GM12865 (cell line): Measurements from ENCODE around the gene CSKMT.
"Not testable (repeated sequence)": the region's sequence is repeated elsewhere in the genome, so short reads cannot be mapped to it uniquely, and the experiment has no call there.

Source experiments
- DNase-seq: peaks from one replicate; pipeline ENCODE4 v3.0.0; 2010; ENCODE audit warnings: low read depth
- H3K4me3 ChIP-seq: 2 replicates; pipeline ENCODE4 v1.5.1; 2011; ENCODE audit warnings: mild to moderate bottlenecking, low read depth, low read length, control low read depth
- TF ChIP-seq, protein P1 (sequence below): IDR thresholded peaks from 2 replicates; pipeline ENCODE4 v1.5.1; 2011; ENCODE audit warnings: low read length, control low read depth, low read depth, inconsistent platforms; ENCODE audit not compliant: insufficient read depth; ENCODE audit errors: missing control alignments

The CSKMT gene, protein sequence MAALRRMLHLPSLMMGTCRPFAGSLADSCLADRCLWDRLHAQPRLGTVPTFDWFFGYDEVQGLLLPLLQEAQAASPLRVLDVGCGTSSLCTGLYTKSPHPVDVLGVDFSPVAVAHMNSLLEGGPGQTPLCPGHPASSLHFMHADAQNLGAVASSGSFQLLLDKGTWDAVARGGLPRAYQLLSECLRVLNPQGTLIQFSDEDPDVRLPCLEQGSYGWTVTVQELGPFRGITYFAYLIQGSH

DNA sequence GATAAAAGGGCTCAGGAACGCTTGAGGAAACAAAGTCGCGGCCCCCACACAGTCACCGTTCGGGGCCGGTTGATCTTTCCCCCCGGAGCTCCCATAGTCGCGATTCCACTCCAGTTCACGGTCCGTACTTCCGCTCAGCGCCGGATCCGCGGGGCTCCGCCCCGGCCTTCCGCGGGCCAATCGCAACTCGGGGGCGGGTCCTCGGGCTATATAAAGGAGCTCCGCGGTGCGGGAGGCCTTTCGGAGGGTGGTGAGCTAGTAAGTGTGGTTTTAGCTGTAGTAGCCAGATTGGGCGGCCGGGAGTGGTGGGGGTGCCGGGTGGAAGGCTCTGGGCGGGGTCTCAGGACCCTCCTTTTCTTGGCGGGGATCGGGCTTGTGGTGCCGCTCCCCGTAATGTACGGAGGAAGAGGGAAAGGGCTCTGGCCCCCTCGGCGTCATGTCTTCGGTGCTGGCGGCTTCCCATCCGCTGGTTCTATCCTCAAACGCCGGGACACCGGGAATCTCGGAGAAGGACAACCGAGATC lies at the start of gene CSKMT, which contains the start of gene C11orf98:
Gene CSKMT, plus strand, starts transcription at position 238 of the 524 bp plus-strand sequence. CDS start 568 bp downstream, outside the sequence.
Gene C11orf98, minus strand, starts transcription at position 136 of the 524 bp plus-strand sequence. Its CDS starts 41 bp downstream, at position 95.
- DNase-seq = peak; percentile 97
- TF ChIP-seq, protein P1, sequence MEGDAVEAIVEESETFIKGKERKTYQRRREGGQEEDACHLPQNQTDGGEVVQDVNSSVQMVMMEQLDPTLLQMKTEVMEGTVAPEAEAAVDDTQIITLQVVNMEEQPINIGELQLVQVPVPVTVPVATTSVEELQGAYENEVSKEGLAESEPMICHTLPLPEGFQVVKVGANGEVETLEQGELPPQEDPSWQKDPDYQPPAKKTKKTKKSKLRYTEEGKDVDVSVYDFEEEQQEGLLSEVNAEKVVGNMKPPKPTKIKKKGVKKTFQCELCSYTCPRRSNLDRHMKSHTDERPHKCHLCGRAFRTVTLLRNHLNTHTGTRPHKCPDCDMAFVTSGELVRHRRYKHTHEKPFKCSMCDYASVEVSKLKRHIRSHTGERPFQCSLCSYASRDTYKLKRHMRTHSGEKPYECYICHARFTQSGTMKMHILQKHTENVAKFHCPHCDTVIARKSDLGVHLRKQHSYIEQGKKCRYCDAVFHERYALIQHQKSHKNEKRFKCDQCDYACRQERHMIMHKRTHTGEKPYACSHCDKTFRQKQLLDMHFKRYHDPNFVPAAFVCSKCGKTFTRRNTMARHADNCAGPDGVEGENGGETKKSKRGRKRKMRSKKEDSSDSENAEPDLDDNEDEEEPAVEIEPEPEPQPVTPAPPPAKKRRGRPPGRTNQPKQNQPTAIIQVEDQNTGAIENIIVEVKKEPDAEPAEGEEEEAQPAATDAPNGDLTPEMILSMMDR = no peak

DNA sequence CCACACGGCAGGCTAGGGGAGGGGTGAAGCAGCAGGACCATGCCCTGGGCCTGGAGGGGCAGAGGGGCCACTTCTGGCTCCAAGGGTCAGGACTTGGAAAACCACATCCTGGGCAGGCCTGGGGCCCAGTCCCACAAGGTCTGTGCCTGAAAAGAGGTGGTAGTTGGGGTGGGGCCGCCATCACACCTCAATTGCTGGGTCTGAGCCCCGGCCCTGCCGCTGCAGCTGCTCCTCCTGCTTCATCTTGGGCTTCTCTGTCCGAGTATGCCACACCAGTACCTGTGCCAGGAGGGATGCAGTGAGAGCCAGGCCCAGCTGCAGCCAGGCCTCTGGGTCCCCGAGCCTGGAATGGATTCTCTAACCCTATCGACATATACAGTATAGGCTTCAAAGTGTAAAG lies 49.6 kb upstream of the CSKMT start:
- DNase-seq = no peak
- H3K4me3 ChIP-seq = no peak overlapping the region
- TF ChIP-seq, protein P1 = no peak

More for the DNA sequence above, at the start of gene CSKMT, which contains the start of gene C11orf98:
- H3K4me3 ChIP-seq = peak within 1 kb of the TSS; percentile 94

DNA sequence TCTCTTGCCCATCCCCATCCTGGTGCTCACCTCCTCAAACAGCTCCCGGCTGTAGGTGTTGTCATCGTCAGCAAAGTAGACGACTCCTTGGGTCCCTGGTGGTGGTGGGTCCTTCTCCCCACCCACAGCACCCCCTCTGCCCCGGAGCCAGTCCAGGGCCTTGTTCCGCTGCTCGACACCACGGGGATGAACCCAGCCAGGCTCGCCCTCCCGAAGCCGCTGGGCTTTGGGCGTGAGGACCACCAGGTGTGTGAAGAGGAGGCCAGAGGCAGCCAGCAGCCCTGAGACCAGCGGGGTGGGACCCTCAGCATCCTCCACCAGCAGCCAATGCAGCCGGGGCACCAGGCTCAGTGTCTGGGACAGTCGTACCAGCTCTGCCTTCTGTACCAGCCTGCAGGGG lies 48.2 kb upstream of the CSKMT start:
- not testable (repeated sequence) for DNase-seq, H3K4me3 ChIP-seq

DNA sequence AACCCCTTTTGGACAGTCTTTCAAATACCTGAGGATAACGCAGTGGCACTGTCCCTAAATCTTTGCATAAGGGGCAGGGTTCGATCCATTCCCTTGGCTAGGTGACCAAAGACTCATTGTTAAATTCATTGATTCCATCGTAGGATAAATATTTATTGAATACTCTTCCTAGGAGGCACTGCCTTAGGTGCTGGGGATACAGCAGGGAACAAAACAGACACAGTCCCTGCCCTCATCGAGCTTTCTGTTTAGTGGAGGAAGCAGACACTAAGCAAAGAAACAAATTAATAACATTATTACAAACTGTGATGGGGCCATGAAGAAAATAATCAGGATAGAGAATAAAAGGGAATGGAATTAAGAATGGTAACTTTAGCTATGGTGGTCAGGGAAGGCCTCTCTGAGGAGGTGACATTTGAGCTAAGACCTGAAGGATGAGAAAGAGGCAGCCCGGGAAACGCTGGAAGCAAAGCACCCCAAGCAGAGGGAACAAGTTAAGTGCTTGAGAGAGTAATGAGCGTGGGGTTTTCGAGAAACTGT lies 44.0 kb upstream of the CSKMT start:
- H3K4me3 ChIP-seq = peak overlapping the region; percentile 92
- TF ChIP-seq, protein P1 = no peak
- DNase-seq = no peak

DNA sequence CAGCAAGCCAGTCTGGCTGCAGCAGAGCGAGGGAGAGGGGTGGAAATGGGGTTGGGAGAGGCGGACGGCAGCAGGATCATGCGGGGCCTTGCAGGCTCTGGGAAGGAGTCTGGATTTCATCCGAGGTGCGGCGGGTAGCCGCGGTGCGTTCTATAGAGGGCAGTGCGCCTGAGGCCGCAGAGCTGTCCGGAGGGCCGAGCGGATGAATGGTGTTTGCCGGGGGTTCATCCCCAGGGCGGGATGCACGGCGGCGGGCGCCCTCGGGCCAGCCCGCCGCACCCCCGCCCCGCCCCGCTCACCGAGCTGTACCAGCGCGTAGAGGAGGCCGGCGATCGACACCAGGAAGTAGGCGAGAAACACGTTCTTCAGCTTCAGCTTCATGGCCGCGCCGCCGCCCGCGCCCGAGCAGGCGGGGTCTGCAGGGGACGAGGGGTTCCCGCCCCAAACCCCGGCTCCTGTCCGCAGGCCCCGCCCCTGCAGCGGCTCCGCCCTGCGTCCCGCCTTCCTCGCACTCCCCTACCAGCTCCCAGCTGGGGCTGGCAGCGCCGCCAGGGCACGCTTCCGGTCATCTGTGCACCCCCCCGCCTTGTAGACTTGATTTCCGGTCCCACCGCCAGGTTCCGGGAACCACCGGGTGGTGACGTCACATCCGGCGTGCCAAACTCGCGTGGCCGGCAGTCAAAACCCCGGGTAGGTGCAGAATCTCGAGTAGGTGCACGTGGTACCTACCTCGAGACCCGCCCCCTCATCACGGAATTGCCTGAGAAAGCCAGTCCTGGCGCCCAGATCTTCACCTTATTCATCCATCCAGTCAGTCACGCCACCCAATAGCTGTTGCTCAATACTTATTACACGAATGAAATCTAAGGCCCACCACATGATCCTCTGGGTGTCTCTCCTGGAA lies 43.3 kb upstream of the CSKMT start, which contains the start of gene B3GAT3:
Gene B3GAT3, minus strand, starts transcription at position 420 of the 904 bp plus-strand sequence. Its CDS starts 39 bp downstream, at position 381.
- peak within 1 kb of the TSS; percentile 92 for H3K4me3 ChIP-seq
- peak; percentile 99 for DNase-seq
- TF ChIP-seq, protein P1 = no peak

DNA sequence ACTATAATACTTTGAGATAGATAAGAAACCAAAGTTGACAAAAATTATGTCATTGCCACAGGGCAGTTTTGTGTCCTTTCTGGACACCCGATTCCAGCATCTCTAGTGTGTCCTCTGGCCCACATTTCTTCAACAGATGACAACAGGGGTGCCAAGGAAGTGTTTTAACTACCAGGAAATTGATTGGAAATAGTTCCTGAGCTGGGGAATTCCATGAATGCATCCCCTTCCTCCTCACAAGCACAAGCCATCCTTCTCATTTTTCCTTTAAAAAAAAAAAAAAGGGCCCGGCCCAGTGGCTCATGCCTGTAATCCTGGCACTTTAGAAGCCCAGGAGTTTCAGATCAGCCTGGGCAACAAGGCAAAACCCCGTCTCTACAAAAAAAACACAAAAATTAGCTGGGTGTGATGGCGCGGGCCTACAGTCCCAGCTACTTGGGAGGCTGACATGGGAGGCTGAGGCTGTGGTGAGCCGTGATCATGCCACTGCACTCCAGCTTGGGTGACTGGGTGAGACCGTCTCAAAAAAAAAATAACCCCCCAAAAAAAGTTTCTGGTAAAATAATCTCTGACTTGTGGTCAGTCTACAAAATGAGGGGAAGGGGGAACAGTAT lies 42.5 kb upstream of the CSKMT start:
- TF ChIP-seq, protein P1 = no peak
- H3K4me3 ChIP-seq = no peak overlapping the region
- DNase-seq = no peak
